Astrocyte of the cerebellum (primary cell): ENCODE data around the gene KBTBD8.

Experiments used
- DNase-seq: peaks from one replicate; pipeline ENCODE4 v3.0.0-alpha.2; 2011; ENCODE audit warnings: low read depth
- H3K4me3 ChIP-seq: 2 replicates; pipeline ENCODE4 v1.5.1; 2011; ENCODE audit warnings: mild to moderate bottlenecking, low read depth, low read length, moderate library complexity
- CTCF ChIP-seq: IDR thresholded peaks from 2 replicates; pipeline ENCODE4 v1.5.1; 2012; ENCODE audit warnings: low read length, low read depth, moderate library complexity, mild to moderate bottlenecking; ENCODE audit errors: missing control alignments
- in situ Hi-C: cut with HindIII; loops from 2 replicates; pipeline ENCODE4 v1.10.0; 2017; ENCODE audit warnings: low sequenced_read_pairs

KBTBD8 gene

GRCh38 chr3:67028001-67028784, 30.1 kb downstream of the KBTBD8 start:
- DNase-seq = no peak
- no peak for TF ChIP-seq CTCF
- H3K4me3 ChIP-seq = no peak overlapping the region
- in situ Hi-C loops = no loop called here

DNA sequence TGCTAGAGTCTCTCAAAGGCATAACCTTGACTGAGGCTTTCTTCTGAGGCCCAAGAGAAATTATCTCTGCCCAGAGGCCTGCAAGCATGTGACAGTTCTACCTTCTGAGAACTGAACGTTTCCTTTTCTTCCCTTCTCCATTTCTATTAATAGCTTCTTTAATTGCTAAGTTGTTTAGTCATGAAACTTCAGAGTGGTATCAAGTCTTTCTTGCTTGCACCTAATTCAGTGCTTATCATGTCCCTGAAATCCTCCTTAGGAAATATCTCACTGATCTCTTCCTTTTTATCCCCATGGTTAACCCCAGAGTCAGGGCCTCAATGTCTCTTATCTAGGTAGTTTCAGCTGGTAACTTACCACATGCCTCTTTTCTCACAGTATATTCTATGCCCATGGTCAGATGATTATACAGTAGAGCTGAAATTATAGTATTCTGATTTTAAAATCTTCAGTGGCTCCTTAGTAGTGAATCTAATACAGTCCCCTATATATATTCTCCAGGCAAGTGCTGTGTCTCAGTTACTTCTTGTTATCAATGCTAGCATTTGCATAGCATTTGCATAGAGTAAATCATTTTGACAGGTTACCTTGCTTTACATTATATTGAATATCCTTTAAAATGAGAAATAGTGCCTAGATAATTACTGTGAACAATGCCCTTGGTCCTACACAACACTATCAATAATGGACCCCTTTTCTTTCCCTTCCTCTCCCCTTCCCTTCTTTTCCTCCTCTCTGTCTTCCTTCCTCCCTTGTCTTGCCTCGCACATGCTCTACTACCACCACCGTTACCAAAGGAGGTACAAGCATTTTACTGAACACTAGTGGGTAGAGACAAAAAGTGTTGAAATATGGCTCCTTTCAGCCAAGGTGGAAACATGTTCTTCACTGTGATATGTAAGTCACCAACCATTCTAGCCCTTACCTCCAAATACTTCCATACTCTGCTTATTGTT, 33.0 kb downstream of the KBTBD8 start:
- in situ Hi-C loops = no loop called here
- DNase-seq = no peak

GRCh38 chr3:67031986-67032385, 33.9 kb downstream of the KBTBD8 start:
- no peak for TF ChIP-seq CTCF
- no peak for DNase-seq
- in situ Hi-C loops = no loop called here
- H3K4me3 ChIP-seq = no peak overlapping the region

More for the DNA sequence above, 33.0 kb downstream of the KBTBD8 start:
- no peak for TF ChIP-seq CTCF
- no peak overlapping the region for H3K4me3 ChIP-seq

DNA sequence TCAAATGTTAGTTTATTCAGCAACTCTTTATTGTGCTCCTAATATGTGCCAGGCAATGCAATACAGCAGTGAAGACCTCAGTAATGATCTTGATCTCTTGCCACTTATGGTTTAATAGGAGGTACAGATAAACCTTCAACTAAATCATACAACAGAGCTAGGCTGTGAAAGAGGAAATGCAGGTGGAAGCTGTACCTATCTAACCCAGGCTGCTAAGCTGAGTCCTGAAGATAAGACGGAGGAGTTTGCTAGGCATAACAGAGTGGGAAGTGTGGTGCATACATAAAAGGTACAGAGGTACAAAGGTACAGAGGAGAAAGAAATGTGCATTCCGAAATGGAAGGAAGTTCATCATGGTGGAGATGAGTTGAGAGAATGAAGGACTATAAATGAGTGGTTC, 35.0 kb downstream of the KBTBD8 start:
- in situ Hi-C loops = no loop called here
- no peak for TF ChIP-seq CTCF

GRCh38 chr3:67034371-67034770, 36.3 kb downstream of the KBTBD8 start:
- no peak for TF ChIP-seq CTCF
- H3K4me3 ChIP-seq = no peak overlapping the region
- in situ Hi-C loops = no loop called here
- DNase-seq = no peak

More for the DNA sequence above, 35.0 kb downstream of the KBTBD8 start:
- no peak overlapping the region for H3K4me3 ChIP-seq
- DNase-seq = no peak

- H3K4me3 ChIP-seq = no peak overlapping the region
- no peak for DNase-seq
- no peak for TF ChIP-seq CTCF
- in situ Hi-C loops = no loop called here
These were observed 39.5 kb downstream of the KBTBD8 start for GRCh38 chr3:67037615-67038014.
